Measurements from ENCODE around the gene TXLNB.
"Not testable (repeated sequence)": the region's sequence is repeated elsewhere in the genome, so short reads cannot be mapped to it uniquely, and the experiment has no call there.

Gene TXLNB

DNA sequence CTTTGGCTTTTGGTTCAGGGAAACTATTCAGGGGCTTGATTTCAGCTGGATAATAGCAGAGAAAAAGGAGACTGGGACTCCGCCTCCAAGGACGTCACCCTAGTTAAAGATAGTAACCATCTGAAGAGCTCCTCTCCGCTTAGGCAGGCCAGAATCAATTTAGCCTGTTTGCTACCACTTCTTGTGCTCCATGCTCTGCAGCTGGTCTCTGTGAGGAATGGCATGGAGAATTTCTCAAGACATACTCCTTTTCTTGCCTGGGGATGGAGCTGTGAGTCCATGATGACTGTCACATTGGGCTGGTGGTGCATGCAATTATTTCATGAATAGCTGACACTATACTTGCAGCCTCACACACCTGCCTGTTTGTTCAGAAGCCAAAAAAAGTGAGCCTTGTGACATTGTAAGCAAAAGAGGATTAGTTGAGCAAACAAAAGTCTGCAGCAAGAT is 61.4 kb downstream of the TXLNB start:
- no peak for DNase-seq

DNA sequence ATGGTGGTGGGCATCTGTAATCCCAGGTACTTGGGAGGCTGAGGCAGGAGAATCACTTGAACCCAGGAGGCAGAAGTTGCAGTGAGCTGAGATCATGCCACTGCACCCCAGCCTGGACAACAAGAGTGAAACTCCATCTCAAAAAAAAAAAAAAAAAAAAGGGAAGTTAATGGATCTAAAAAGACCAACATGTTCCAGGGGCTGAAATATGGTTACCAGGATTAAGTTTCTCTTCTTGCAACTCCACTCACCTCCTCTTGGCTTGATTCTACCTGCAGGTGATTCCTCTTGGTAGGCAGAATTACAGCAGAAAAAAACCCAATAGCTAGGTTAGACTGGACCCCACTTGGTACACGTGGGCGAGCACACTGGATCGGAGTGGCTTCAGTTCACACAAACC is 63.4 kb downstream of the TXLNB start:
- DNase-seq = not testable (repeated sequence)

DNA sequence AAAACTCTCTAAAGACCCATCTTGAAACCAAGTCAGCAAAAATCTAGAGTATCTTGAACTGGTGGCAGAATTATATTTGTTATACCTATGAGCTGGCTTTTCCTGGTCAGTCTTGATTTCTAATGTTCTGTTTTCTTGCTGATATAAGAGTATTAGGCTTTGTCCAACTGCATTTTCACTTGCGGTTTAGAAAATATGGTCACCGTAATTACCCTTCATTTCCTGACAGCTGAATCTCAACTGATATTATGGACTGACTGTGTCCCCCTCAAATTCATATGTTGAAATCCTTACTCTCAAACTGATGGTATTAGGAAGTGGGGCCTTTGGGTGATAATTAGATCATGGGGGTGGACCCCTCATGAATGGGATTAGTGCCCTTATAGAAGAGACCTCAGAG is 72.1 kb downstream of the TXLNB start:
- DNase-seq = no peak

DNA sequence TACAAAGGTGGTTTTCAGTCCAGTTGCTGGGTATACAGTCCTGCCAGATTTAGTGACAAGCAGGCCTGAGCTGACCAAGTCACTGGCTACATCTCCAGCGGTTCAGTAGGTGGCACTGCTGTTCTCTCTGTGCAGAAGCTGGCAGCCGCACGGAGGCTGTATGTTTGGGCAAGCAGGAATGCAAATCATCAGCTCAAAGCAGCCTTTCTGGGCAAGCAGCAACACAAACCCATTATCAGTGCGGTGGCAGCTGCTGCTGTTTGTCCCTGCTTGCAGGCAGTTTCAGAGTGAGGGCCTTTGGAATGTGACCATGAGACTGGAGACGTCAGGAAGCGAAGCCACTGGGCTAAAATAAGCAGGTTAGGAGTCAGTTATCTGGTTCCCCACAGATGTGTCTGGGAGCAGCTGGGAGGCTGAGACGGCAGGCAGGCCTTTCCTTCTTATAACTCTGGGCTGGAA is 72.5 kb downstream of the TXLNB start:
- peak; percentile 73 for DNase-seq

DNA sequence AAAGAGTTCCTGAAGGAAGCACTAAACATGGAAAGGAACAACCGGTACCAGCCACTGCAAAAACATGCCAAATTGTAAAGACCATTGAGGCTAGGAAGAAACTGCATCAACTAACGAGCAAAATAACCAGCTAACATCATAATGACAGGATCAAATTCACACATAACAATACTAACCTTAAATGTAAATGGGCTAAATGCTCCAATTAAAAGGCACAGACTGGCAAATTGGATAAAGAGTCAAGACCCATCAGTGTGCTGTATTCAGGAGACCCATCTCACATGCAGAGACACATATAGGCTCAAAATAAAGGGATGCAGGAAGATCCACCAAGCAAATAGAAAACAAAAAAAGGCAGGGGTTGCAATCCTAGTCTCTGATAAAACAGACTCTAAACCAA is 79.3 kb downstream of the TXLNB start:
- not testable (repeated sequence) for DNase-seq

DNA sequence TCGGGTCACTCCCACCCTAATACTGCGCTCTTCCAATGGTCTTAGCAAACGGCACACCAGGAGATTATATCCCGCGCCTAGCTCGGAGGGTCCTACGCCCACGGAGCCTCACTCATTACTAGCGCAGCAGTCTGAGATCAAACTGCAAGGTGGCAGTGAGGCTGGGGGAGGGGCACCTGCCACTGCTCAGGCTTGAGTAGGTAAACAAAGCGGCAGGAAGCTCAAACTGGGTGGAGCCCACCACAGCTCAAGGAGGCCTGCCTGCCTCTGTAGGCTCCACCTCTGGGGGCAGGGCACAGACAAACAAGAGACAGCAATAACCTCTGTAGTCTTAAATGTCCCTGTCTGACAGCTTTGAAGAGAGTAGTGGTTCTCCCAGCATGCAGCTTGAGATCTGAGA is 81.0 kb downstream of the TXLNB start:
- DNase-seq = not testable (repeated sequence)

DNA sequence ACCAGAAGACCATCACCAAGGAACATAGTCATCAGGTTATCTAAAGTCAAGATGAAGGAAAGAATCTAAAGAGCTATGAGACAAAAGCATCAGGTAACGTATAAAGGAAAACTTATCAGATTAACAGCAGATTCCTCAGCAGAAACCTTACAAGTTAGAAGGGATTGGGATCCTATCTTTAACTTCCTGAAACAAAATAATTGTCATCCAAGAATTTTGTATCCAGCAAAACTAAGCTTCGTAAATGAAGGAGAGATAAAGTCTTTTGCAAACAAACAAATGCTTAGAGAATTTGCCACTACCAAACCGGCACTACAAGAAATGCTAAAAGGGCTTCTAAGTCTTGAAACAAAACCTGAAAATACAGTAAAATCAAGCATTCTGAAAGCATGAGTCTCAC is 86.0 kb downstream of the TXLNB start:
- no peak for DNase-seq

DNA sequence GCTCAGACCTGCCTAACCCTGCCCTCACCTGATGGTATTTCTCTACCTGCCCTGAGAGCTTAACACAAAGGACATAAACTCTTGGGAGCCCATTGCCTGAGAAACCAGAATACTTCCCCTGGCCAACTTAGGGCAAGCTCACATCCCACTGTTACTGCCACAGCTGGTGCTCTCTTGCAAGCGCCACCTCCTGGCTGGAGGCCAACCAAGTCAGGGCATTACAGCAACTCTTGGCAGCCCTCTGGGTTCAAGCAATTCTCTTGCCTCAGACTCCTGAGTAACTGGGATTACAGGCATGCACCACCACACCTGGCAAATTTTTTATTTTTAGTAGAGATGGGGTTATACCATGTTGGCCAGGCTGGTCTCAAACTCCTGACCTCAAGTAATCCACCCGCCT is 86.8 kb downstream of the TXLNB start:
- DNase-seq = no peak

DNA sequence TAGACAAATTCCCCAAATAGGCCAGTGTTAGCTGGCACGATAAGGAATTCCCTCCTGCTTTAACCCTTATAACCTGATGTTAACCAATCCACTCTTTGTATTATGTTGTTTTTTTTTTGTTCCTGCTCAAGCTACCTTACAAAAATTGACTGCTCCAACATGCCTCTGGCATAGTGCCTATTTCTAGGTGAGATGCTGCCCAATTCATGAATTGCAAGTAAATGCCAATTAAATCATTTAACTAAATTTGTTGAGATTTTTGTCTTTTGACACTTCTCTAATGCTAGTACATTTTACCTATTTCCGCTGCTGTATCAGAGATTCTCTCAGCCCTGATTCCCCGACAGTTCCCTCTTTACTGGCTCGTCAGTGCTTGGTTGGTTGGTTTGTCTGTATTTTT is 90.4 kb downstream of the TXLNB start:
- DNase-seq = no peak

DNA sequence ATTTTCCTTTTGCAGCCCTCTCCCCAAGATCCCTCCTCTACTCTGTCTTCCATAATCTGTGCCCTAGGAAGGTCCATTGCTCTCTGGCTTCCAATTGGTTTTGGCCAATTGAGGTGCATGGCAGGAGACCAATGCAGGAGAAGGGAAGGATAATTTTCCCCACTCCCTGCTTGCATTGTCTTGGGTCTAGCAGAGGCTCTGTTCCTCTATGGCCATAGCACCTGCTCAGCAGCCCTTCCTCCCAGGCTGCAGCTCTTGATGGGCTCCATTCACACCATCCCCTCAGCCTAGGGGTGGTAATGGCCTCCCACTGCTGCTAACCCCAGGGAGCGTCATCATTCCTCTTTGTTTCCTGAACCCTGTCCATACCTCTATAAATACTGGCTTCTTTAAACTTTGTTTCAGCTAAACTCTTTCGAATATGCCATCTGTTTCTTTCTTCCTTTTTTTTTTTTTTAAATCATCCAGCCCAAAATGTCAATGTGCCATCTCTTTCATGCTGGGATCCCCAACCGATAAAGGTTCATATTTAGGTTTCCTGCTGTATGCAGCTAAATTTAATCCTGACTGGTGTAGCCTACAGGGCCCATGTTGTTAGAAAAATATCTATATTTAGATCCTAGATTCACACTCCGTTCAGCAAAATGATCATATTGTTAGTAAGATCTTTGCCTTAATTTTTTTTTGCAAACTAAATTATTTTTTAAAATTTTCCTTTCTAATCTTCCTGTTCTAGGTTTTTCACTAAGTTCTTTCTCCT is 93.1 kb downstream of the TXLNB start:
- DNase-seq = no peak

DNA sequence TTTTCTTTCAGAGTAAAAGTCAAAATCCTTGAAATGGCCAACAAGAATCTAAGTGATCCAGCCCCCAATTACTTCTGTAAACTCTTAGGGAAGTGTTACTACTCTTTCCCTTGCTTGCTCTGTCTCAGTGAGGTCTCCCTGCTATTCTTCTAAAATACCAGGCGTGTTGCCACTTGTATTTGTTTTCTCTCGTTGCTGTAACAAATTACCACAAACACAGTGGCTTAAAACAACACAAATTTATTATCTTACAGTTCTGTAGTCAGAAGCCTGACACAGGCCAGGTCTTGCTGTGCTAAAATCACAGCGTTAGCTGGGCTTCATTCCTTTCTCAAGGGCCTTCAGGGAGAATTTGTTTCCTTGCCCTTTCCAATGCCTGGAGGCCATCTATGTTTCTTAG is 97.1 kb downstream of the TXLNB start:
- DNase-seq = no peak
